GM11168 (cell line): ENCODE results near the gene TBC1D2.
"Not testable (repeated sequence)": the region's sequence is repeated elsewhere in the genome, so short reads cannot be mapped to it uniquely, and the experiment has no call there.

ENCODE experiments used
- in situ Hi-C: fragments of 300-500 bp; cut with MboI; formaldehyde crosslinking; loops from one replicate; pipeline ENCODE4 v1.12.0; 2022; ENCODE audit warnings: low sequenced_read_pairs; ENCODE audit not compliant: unreplicated experiment

The TBC1D2 gene

DNA sequence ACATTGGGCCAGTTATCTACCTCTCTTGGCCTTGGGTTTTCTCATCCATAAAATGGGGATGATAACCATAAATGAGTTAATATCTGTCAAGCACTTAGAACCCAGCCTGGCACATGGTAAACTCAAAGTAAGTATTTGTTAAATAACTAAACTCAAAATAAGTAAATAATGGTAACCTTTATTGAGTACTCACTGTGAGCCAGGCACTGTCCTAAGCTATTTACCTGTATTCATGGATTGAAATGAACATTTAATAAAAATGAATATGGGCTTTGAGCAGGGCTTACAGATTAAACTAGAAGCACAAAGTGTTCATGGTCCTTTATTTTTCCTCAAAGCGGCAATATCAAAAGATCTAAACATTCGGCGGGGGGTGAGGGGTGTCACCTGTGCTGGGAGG, 79.7 kb downstream of the TBC1D2 start:
- in situ Hi-C loops, result no loop called here

DNA sequence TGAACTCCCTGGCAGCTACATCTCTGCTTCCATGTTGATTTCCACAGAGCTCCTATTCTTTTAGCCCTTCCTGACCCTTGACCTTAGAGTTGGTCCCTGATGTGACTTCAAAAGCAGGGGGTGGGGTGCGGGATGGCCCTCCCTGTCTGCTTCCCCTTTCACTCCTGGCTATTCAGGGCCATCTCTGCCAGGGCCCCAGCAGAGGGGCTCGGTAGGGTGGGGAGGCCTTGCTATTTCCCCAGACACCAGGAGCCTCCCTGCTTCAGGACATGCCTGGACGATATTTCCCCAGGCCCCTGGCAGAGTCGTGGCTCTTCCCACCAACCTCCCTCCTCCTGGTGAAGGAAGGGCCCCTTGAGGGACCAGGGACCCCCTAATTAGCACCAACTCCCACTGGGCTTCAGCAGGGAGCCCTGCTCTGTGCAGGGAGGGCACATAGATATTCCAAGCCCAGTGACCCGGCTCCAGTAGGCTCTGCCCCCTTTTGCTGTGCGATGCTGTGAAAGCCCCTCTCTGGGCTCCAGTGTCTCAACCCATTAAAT, 80.3 kb downstream of the TBC1D2 start:
- in situ Hi-C loops, result no loop called here

DNA sequence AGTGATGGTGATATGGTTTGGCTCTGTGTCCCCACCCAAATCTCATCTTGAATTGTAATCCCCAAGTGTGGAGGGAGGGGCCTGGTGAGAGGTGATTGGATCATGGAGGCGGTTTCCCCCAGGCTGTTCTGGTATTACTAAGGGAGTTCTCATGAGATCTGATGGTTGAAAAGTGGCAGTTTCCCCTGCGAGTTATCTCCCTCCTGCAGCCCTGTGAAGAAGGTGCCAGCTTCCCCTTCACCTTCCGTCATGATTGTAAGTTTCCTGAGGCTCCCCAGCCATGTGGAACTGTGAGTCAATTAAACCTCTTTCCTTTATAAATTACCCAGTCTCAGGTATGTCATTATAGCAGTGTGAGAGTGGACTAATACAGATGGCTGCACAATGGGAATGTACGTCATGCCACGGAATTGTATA, 80.9 kb downstream of the TBC1D2 start:
- in situ Hi-C loops, result not testable (repeated sequence)

DNA sequence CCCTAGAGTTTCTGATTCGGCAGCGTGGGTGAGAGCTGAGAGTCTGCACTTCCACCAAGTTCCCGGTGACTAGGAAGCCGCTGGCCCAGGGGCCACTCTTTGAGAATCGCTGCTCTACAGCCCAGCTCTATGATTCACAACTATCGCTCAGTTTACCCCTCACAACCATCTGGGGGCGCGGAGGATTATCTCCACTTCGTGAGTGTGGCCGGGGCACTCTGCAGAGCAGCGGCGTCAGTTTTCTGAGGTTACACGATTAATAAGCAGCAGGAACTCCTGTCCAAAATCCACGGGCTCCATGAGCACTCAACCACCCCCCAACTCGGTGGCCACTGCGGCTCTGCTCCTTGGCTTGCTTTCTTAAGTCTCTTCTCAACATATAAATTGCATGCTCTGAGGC, 82.3 kb downstream of the TBC1D2 start:
- in situ Hi-C loops, result no loop called here

DNA sequence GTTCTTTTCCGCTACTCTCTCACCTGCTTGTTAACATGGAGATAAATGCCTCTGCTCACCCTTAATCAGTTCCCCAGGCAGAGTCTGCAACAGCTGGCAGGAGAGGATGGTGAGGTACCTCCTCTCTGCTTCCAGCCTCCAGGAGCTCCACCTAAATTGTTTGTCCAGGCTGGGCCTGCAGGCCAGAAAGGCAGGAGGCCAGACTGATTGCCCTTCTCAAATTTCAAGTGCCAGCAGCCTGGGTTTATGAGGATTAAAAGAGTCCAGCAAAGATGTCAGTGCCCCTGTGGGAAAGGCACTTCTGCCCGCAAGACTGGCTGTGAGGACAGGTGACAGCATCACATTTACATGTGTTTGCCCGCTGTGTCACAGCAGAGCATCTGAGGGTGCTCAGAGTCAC, 82.8 kb downstream of the TBC1D2 start:
- in situ Hi-C loops, result no loop called here

DNA sequence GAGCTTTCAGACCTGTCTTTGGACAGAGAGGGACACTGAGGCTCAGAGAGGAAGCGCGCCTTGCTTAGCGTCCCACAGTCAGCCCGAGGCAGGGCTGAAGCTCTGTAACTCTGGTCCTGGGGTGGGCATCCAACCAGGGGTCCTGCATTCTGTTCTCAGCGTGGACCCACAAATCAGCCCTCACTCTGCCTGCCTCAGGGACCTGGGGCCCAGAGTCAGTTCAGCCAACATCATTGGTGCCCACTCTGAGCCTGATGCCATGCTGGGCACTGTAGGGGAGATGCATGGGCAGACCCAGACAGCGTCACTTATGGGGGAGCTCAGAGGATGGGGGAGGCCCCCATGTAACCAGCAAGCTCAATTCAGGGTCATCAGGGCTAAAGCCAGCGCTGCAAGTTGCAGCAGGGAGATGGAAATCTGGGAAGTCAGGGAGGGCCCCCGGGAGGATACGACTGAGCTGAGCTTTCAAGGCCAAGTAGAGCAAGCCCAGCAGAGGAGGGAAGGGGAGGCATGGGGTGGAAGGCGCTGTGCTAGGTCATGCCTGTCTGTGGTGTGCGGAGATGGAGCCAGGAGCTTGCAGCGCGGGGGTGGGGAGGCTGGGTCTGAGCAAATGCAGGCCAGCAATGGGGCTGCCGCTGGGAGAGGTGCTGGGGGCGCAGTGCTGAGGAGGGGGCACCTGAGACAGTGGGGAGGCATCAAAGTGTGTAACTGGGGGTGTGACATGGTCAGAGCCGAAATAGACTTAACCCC, 84.1 kb downstream of the TBC1D2 start:
- in situ Hi-C loops, result no loop called here

DNA sequence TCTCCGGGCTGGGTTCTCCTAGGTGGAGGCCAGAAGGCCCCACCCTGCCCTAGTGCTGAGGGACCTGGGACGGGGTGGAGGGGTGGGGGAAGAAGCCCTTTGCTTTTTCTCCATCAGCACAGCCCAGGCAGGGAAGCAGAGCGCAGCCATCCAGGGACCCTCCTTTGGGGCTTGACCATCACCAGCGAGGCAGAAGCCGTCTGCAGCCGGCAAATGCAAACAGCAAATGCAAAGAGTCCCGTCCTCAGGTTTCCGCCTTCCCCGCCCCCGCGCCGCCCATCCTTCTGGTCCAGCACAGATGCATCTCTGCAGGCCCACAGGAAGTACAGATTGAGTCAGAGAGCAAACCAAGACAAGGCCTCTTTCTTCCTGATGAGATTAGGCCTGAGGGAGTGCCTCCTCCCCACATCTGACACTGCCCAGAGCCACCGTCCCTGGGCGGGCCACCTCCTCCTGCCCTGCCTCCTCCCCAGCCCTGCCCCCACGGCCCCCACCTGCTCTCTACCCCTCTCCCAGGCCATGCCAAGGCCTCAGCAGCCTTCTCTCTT, 86.4 kb downstream of the TBC1D2 start:
- in situ Hi-C loops, result no loop called here

DNA sequence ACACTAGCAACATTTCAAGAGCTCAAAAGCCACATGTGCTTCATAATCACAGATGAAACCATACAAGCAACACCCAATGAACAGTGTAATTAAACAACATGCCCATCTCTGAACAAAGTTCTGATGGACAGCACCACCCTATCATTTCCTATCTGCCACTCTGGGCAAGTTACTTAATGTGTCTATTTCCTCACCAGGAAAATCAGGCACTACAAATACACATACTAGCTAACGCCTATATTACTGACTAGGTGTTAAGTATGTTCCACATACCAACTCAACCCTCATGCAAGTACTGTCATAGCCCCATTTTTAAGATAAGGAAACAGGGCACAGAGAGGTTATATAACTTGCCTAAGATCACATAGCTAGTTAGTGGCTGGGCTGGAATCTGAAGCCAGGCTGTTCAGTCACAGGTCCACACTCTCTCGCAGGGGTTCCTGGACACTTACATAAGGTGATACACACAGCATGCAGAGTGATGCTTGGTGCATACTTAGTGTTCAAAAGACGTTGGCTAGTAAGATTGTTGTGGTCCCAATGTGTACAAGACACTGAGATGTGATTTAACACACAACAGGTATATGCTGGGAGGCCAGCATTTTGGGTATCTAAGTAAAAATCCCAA, 87.2 kb downstream of the TBC1D2 start:
- in situ Hi-C loops, result no loop called here

DNA sequence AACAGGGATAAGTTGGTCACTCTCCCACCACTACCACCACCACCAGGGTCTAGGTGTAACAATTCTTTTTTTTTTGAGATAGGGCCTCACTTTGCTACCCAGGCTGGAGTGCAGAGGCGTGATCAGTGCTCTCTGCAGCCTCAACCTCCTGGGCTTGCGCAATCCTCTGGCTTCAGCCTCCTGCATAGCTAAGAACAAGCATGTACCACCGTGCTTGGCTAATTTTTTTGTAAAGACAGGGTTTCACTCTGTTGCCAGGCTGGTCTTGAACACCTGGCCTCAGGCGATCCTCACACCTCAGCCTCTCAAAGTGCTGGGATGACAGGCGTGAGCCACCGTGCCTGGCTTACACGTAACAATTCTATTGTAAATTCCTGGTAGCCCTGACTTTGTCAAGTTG, 90.5 kb downstream of the TBC1D2 start:
- in situ Hi-C loops, result no loop called here

DNA sequence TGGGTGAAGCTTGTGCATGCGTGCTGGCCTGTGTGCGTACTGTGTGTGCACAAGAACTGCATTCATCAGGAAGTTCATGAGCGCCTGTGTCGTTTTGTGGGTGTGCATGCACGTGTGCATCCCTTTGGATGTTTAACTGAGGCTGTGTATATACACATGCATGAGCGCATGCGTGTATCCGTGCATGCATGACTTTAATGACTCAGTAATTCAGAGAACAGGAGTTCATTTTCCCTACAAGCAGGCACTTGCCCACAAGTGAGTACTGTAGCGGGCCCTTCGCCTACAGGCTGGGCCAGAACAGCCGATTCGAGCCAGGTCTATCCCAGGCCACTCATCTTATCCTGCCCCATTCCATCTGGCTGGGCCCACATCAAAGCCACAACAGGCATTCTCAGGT, 92.8 kb downstream of the TBC1D2 start:
- in situ Hi-C loops, result no loop called here

DNA sequence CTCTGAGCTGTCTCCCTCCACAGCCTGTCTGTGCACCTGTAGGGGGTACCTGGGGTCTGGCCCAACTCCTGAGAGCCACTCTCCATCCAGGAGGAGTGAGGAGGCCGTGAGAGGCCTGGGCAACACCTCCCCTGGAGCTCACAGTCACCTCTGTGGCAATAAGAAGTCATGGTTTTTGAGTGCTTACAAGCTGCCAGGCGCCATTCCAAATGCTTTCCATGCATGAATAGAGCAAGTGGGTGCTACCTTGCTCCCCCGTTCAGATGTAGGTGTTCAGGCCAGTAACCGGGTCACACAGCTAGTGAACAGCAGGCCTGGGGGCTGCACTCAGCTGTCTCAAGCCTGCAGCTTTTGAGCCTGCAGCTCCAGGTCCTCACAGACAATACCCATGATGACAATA, 93.6 kb downstream of the TBC1D2 start:
- in situ Hi-C loops, result no loop called here

DNA sequence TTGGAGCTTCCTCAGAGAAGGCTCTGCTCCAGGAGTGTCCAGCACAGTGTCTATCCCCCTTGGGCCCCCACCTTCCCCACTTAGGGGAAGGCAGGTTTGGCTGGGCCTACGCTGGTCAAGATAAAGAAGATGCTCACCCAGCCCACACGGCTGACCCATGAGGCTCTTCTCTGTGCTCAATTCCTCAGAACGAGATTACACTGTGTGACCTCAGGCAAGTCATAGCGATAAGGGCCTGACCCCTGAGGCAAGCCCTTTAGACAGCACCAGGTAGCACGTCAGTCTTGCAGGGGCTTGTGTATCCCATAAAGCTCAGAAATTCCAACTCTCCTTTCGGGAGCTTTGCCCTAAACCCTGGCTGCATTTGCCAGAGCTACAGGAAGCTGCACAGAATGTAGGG, 95.7 kb downstream of the TBC1D2 start:
- in situ Hi-C loops, result no loop called here

DNA sequence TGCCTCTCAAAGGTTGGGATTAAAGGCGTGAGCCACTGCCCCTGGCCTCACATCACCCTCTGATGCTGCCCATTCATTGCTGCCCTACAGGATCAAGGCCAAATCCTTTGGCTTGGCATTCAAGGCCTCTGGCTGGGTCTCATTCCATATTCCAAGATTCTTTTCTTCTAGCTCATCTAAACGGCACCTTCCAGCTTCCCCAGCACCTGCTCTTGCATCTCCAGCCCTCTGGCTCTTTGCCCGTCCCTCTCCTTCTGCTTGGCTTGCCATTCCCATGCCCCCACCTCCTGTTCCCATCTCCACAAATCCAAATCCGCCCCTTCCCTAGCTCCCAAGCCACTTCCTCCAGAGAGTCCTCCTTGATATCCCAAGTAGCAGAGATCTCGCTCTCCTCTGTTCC, 96.1 kb downstream of the TBC1D2 start:
- in situ Hi-C loops, result no loop called here

DNA sequence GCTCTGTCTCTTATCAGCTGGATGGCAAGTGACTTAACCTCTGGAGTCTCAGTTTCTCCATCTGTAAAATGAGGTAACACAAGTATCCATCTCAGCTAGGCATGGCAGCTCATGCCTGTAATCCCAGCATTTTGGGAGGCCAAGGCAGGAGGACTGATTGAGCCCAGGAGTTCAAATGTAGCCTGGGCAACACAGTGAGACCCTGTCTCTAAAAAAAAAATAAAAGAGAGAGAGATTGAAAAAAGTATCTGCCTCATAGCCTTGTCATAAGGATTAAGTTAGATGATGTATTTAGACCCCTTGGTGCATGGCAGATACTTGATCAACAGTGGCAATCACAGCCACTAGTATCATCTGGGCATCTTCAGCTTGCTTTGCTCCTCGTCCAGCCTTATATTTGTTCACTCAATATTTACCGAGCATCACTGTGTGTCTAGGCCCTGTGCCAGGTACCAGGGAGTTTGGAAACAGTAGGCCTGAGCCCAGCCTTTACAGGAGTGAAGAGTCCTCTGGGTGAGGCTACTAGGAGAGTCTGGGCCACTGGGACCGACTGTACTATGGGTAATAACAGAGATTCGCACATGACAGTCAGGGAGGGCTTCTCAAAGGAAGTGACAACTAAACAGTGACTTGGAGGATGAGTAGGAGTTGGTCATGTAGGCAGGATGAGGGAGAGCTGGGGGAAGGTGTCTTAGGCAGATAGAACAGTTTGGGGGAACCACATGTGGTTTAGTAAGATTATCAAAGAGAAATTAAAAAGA, 97.2 kb downstream of the TBC1D2 start:
- in situ Hi-C loops, result no loop called here

DNA sequence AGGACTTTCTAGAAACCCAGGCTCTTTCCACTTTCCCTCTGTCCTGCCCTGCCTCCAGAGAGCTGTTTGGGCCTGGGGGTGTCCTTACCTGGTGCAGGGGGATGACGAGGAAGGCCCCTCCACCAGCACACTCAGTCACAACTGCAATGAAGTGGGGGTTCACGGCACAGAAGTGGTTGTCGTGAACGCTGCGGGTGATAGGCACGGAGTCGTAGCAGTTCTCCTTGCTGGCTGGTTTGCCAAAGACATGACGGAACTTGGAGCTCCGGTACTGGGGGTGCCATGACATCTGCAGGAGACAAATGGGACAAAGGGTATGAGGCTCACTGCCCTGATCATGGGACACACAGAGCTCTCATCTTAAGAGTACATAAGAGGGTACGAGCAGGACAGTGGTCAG, 98.1 kb downstream of the TBC1D2 start:
- in situ Hi-C loops, result no loop called here

DNA sequence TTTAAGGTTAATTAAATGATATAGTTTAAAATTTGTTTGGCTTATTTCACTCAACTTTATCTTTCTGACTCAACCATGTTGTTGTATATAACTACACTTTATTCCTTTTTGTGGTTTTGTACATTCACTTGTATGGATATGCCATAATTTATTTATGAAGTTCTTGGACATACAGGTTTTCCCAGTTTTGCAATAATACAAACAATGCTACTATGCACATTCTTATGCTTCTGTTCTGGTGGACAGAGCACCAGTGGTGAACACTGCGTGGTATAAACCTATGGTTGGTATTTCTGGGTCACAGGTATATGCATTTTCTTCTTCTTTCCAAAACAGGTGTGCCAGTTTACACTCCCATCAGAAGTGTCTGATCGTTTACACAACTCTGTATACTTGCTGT, 100.8 kb downstream of the TBC1D2 start:
- in situ Hi-C loops, result no loop called here

DNA sequence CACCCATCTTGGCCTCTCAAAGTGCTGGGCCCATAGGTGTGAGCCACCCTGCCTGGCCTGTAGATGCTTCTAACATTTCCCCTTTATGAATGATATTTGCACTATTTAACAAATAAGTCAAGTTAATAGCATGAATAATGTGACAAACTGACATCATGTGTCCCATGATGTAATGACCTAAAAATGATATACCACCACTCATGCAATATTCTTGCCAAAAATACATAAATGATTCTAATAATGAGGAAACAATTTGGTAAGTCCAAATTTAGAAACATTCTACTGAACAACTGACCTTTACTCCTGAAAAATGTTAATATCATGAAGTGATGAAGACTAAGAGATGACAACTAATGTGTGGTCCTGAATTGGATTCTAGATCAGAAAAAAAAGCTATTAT, 102.9 kb downstream of the TBC1D2 start:
- in situ Hi-C loops, result no loop called here

DNA sequence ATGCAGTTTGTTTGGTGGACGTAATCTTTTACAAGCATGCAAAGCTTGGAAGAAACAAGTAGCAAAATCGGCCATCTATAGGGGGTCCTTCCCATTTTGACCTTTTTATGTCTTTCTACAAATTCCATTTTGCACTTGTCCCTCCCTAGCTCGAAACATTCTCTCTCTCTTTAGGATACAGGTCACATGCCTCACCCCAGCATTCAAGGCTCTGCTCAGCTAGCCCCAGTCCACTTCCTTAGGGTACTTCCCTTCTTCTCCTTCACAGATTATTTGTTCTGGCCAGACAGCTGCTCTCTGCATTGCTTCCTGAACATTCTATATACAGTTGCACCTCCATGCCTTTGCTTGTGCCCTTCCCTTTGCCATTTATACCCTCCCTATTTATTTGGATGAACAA, 104.7 kb downstream of the TBC1D2 start:
- in situ Hi-C loops, result no loop called here

DNA sequence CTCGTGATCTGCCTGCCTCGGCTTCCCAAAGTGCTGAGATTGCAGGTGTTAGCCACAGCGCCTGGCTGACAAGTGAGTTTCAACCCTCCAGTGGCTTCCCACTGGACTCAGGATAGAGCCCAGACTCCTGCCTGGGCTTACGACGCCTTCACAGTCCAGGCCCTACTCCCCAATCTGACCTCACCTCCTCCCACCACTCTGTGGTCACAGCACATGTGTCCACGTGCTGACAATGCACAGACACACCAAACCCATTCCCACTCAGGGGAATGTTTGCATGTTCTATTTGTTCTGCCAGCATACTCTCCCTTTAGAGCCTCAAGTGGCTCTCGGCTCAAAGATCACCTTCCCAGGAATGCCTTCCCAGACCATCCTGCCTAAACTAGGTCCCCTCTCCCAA, 105.3 kb downstream of the TBC1D2 start:
- in situ Hi-C loops, result no loop called here

DNA sequence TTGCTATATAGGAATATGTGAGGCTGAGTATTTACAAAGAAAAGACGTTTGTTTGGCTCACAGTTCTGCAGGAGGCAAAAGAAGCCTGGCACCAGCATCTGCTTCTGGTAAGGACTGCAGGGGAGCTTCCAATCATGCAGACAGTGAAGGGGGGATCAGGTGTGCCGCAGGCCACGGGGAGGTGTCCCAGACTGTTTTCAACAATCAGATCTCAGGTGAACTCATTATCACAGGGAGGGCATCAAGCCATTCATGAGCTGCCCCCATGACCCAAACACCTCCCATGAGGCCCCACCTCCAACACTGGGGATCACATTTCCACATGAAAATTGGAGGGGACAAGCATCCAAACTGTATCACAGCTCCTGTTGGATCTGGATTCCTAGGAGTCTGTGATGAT, 106.0 kb downstream of the TBC1D2 start:
- in situ Hi-C loops, result no loop called here
